ENCODE data around the gene KRTAP12-2.

Gene KRTAP12-2

DNA sequence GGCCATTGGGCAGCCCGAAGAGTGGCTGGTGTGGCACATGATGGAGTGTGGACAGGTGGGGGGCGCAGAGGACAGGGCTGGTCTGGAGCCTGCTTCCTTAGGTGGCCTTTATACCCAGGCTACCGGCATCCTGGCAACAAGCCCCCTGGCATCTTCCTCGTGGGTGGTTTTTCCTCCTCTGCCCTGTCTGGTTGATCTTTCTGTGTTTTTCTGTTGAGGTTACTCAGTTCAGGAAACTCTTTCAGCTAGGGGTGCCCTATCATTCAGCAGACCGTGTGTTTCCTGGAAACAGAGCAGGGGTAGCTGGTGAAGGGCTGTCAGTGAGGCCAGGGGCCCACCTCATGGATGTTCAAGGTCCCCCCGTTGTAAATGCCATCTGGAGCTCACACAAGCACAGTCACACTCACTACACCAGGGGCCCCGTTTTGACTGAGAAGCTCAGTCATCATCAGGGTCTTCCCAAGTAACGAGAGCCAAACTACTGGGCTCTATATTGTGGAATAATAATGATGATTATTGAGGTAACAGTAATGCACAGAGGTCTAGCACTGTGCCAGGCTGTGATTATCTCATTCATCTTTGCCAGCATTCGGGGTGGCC lies 12.1 kb downstream of the KRTAP12-2 start, which contains the start of gene KRTAP12-4:
Gene KRTAP12-4 (minus strand): TSS at position 84 of the 600 bp plus-strand sequence. CDS start 45 bp downstream, at position 39.
- Histone ChIP-seq H3K27me3 (replicated peaks; ENCODE audit: control insufficient read depth, insufficient read depth, low read length) (no peaks in the 10 kb centered on the region), H3K4me3 (replicated peaks; ENCODE audit: low read depth, low read length) (no peak within 1 kb of the TSS), H3K36me3 (ENCODE audit: control insufficient read depth, insufficient read depth, low read length) (no peaks in the 10 kb centered on the region)
- no peak for DNase-seq (ENCODE audit: extremely low read depth, insufficient read length)
- TF ChIP-seq, protein P1, sequence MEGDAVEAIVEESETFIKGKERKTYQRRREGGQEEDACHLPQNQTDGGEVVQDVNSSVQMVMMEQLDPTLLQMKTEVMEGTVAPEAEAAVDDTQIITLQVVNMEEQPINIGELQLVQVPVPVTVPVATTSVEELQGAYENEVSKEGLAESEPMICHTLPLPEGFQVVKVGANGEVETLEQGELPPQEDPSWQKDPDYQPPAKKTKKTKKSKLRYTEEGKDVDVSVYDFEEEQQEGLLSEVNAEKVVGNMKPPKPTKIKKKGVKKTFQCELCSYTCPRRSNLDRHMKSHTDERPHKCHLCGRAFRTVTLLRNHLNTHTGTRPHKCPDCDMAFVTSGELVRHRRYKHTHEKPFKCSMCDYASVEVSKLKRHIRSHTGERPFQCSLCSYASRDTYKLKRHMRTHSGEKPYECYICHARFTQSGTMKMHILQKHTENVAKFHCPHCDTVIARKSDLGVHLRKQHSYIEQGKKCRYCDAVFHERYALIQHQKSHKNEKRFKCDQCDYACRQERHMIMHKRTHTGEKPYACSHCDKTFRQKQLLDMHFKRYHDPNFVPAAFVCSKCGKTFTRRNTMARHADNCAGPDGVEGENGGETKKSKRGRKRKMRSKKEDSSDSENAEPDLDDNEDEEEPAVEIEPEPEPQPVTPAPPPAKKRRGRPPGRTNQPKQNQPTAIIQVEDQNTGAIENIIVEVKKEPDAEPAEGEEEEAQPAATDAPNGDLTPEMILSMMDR (IDR thresholded peaks at IDR 0.05; ENCODE audit: insufficient read depth, low read length, poor library complexity, severe bottlenecking), result no peak

DNA sequence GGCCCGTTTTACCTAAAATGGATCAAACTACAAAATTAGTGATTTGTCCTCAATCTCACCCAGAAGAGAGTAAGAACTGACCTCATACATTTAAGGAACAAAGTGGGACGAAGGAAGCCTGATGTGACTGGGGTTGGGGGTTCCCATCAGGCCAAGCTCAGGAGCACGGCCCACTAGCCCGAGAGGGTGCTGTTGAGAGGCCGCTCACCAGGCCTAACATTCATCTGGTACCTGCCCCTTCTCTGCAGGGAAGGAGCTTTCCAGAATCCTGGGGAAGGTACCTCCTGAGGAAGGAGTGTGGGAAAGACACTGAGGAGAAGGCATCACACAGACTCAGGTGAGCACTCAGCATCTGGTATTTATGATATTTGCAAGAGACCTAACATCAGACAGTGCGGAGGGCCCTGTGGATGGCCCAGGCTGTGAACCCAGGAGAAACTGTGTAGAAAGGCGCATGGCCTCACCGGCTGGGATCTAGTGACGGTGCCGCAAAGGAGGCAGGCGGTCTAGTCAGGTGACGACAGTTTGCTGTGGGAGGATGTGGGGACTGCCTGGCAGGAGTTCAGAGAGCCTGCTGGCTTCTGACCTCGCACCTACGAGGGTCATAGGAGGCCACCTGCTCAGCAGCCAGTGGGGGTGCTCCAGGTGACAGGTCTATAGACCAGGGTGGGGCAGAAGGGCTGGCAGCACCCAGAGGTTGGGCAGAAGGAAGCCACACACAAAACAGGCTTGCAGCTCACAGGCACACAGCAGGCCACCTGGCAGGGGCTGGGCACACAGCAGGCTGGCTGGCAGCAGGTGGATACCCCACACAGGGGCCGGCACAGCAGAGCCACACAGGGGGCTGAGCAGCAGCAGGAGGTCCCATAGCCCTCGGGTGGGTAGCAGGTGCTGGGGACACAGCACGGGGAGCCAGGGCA lies 12.8 kb downstream of the KRTAP12-2 start:
- H3K36me3 ChIP-seq (ENCODE audit: control insufficient read depth, insufficient read depth, low read length), result no peaks in the 10 kb centered on the region
- DNase-seq (ENCODE audit: extremely low read depth, insufficient read length), result no peak
- H3K27me3 ChIP-seq (replicated peaks; ENCODE audit: control insufficient read depth, insufficient read depth, low read length), result no peaks in the 10 kb centered on the region
- TF ChIP-seq, protein P1 (IDR thresholded peaks at IDR 0.05; ENCODE audit: insufficient read depth, low read length, poor library complexity, severe bottlenecking), result no peak
- no peak overlapping the region for H3K4me3 ChIP-seq (replicated peaks; ENCODE audit: low read depth, low read length)

DNA sequence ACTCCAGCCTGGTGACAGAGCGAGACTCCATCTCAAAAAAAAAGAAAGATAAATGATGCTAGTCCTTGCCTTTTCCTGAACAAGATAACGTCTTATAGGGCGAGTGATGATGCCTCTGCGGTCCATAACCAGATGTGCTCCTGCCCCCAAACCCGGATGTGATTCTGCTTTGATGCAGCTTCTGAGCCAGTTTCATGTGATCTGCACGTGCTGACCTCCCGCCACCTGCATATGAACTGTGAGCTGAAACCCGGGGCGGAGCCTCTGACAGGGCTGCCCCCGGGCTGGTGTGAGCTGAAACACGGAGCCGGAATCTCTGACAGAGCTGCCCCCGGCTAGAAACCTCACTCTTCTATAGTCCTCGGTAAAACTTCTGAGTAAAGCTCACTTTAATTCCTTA lies 13.6 kb downstream of the KRTAP12-2 start:
- TF ChIP-seq, protein P1 (IDR thresholded peaks at IDR 0.05; ENCODE audit: insufficient read depth, low read length, poor library complexity, severe bottlenecking), result no peak
- no peak for DNase-seq (ENCODE audit: extremely low read depth, insufficient read length)

DNA sequence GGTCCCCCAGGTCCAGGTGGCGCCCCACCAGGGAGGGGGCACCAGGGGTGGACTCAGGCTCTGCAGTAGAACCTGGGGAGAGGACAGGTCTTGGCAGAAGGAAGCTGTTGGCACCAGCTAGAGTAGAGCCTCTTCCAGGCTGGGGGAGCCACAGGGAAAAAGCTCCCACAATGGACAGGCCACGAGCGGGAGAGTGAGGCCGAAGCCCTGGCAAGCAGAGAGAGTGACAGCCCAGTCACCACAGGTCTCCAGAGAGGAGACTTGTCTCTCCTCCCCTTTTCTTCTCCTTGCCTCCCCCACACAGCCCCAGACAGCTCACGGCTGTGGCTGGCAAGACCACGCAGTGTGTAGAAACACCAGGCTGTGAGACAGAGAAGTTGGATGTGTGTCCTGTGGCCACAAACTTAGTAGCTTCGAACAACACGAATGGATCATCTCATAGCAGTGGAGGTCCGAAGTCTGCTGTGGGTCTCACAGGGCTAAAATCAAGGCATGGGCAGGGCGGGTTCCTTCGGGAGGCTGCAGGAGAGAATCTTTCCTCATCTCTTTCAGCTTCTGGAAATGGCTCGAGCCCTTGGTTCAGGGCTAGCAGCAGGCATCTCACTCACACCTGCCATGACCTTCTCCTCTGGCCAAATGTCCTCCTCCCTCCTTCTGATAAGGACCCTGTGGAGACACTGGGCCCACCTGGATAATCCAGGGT lies 15.6 kb downstream of the KRTAP12-2 start:
- DNase-seq (ENCODE audit: extremely low read depth, insufficient read length), result no peak
- H3K4me3 ChIP-seq (replicated peaks; ENCODE audit: low read depth, low read length), result no peak overlapping the region
- no peaks in the 10 kb centered on the region for H3K27me3 ChIP-seq (replicated peaks; ENCODE audit: control insufficient read depth, insufficient read depth, low read length)
- TF ChIP-seq, protein P1 (IDR thresholded peaks at IDR 0.05; ENCODE audit: insufficient read depth, low read length, poor library complexity, severe bottlenecking), result no peak
- H3K36me3 ChIP-seq (ENCODE audit: control insufficient read depth, insufficient read depth, low read length), result no peaks in the 10 kb centered on the region

More for the DNA sequence above, 13.6 kb downstream of the KRTAP12-2 start:
- Histone ChIP-seq H3K4me3 (replicated peaks; ENCODE audit: low read depth, low read length) (no peak overlapping the region), H3K36me3 (ENCODE audit: control insufficient read depth, insufficient read depth, low read length) (no peaks in the 10 kb centered on the region), H3K27me3 (replicated peaks; ENCODE audit: control insufficient read depth, insufficient read depth, low read length) (no peaks in the 10 kb centered on the region)

DNA sequence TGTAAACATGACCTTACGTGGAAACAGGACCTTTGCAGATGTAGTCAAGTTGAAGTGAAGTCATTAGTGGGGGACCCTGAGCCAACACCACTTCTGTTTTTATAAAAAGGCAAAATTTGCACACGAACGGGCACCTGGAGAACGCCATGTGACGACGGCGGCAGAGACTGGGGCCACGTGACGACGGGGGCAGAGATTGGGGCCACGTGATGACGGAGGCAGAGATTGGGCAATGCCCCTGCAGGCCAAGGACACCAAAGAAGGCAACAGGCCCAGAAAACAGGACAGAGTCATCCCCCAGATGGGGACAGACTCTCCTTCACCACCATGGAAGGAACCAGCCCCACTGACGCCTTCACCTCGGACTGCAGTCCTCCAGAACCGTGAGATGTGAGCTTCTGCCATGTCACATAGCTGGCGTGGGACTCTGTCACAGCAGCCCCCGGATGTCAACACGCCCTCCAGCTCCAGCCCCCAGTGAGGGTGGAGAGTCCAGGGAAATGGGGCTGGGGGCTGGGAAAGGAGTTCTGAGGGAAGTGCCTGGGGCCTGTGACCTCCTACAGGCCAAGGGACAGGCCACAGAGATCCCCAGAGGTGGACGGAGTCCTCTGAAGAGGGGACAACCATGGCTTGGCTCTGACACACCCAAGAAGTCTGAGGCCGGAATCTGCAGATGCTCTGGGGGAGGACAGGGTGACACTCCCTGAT lies 16.3 kb downstream of the KRTAP12-2 start:
- DNase-seq (ENCODE audit: extremely low read depth, insufficient read length), result no peak
- Histone ChIP-seq H3K27me3 (replicated peaks; ENCODE audit: control insufficient read depth, insufficient read depth, low read length) (no peaks in the 10 kb centered on the region), H3K4me3 (replicated peaks; ENCODE audit: low read depth, low read length) (no peak overlapping the region), H3K36me3 (ENCODE audit: control insufficient read depth, insufficient read depth, low read length) (no peaks in the 10 kb centered on the region)
- TF ChIP-seq, protein P1 (IDR thresholded peaks at IDR 0.05; ENCODE audit: insufficient read depth, low read length, poor library complexity, severe bottlenecking), result no peak

Measured in GM06990 (cell line).